Measurements from ENCODE around the gene SLC35D2.

The SLC35D2 gene

DNA sequence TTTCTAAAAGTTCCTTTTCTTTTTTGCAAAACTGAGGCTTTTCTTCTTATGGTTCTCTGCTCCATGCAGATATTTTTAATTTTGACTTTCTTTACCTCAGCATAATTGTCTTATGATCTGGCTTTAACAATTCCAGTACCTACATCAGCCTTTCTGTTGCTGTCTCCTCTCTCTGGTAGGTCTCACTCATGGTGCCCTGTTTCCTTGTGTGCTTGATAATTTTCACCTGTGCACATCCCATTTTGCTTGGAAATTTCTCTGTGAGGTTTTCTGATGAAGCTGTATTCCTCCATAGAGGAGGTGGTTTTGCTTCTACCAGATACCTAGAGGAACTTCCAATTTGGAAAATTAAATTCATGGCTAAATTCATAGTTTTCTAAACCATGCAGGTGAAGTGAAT is 79.3 kb downstream of the SLC35D2 start:
- DNase-seq: no peak

DNA sequence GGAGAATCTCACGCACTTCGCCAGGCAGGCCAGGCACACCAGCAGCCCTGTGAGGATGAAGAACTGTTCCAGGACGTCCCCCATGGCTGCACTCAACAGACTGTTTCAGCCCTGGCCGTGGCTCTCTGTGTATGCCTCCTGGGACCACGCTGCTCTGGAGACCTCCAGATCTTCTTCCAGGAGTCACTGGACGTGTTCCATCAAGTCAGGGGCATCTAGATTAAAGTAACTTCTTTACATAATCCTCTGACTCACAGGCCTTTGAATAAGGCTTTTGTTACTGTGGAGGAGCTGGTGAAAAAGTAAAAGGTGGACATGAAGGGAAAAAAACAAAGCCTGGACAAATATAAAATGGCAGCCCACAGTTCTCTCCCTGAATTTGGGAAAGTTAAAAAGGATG is 81.5 kb downstream of the SLC35D2 start, which contains the start of gene HSD17B3:
HSD17B3 (minus strand) TSS at position 156 of the 400 bp plus-strand sequence; CDS start at position 84, 72 bp downstream.
- DNase-seq: no peak

DNA sequence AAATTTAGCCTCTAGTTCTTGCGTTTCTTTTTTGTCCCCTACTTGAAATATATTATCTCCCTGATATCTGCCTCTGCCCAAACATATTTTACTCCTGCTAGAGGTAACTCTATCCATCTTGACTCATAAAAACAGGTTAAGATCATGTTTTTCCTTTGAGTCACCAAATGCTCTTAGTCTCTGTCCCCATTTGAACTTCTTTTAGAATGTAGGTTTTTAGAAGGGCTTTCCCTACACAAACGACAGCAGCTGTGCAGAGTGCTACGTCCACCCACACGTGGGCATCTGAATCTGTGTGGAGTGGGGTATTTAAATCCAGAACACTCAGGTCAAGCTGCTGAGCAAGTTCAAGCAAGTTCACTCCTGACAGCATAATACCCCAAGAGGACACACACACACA is 83.7 kb downstream of the SLC35D2 start:
- no peak for DNase-seq

DNA sequence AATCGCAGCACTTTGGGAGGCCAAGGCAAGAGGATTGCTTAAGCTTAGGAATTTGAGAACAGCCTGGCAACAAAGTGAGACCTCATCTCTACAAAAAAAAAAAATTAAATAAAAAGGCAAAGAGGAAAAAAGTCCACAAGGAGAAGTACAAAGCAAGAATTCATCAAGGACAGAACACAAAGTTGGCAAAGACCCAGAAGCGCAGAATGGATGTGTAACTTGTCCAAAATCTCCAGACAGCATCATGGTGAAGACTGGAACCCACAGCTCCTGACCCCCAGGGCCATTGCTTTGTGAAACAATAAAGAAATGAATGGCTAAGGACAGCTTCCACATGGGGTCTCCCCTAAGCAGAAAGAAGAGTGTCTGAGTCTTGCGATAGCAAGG is 89.4 kb downstream of the SLC35D2 start:
- no peak for DNase-seq

DNA sequence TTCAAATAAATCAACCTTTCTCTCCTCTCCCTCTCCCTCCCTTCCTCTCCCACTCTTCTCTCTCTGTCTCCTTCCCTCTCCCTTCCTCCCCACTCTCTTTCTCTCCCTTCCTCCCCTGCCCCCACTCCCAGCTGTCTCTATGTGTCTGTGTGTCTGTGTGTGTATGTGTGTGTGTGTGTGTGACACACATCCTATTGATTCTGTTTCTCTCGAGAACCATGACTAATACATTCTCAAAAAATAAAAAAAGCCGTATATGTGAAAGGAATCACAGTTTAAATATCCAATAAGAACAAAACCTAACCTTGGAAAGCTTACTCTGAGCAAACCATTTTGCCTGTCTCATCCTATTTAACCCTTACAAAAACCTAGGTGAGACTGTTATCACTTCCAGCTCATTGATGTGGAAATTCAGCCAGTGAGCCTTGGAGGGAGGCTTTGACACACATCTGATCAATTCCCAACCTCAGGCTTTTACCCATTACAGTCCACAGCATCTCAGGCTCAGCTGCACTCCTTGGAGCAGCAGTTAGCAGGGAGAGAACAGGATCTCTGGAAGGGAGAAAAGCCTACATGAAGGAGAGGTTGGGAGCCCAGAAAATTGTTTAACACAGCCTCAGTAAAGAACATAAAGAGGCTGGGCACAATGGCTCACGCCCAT is 89.9 kb downstream of the SLC35D2 start:
- no peak for DNase-seq

DNA sequence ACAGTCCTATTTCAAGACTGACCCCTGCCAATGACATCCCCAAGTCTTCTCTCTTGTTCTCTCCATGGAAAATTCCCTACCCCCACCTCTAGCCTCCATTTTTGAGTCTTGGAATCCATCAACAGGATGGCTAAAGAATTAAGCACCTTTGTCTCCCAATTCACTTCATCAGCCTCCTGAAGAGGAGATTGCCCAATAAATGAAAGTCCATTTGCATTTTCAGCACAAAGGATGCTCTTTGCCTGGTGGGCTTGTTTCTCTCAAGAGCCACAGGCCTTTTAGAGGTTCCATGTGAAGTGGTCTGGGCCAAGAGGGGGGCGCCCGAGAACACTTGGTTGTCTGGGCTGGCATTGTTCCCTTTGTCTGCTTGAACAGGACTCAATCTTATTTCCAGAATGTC is 94.1 kb downstream of the SLC35D2 start:
- DNase-seq: no peak

DNA sequence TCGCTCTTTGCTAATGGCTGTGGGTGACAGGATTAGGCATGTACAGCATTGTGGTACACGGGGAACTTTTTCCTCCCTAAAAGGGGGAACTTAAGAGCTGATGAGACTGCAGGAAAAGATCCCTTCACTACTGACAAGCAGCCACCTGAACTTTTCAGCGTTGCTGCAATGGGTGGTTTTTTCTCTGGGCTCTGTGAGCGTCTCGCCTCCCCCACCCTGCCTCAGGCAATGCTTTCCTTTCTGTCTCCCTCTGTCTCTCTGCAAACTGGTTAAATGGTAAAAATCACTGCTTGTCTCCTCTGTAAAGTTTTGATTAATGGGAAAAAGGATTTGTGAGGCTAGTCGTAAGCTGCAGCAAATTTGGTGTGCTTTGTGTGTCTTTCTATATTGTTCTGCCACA is 101.9 kb downstream of the SLC35D2 start:
- no peak for DNase-seq

DNA sequence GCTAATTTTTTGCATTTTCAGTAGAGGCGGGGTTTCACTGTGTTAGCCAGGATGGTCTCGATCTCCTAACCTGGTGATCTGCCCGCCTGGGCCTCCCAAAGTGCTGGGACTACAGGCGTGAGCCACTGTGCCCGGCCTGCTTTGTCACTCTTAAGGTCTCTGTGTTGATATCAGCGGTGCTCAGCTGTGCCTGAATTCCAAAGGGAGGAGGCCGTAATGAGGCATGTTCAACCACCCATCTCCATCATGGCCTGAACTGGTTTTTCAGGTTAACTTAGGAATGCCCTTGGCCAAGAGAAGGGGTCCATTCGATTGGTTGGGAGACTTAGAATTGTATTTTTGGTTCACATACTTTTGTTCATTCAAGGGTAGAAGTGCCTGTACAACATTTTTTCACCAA is 103.6 kb downstream of the SLC35D2 start:
- no peak for DNase-seq

DNA sequence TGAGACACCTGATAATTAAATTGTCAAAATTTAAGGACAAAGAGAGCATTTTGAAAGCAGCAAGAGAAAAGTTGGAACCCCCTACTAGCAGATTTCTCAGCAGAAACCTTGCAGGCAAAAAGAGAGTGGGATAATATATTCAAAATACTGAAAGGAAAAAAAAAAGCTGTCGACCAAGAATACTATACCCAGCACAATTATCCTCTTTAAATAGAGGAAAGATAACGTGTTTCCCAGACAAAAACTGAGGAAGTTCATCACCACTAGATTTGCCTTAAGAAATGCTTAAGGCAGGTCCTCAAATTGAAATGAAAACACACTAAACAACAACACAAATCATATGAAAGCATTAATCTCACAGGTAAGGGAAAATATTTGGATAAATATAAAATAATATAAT is 108.6 kb downstream of the SLC35D2 start:
- DNase-seq: no peak

All from stimulated activated CD4-positive, alpha-beta T cell treated with anti-CD3 and anti-CD28 coated beads, Interleukin-4, amount 100 ng/mL, for 1 hour (primary cell).